ENCODE results near the gene UGT2B17.
"Not testable (repeated sequence)": the region's sequence is repeated elsewhere in the genome, so short reads cannot be mapped to it uniquely, and the experiment has no call there.

Gene UGT2B17

DNA sequence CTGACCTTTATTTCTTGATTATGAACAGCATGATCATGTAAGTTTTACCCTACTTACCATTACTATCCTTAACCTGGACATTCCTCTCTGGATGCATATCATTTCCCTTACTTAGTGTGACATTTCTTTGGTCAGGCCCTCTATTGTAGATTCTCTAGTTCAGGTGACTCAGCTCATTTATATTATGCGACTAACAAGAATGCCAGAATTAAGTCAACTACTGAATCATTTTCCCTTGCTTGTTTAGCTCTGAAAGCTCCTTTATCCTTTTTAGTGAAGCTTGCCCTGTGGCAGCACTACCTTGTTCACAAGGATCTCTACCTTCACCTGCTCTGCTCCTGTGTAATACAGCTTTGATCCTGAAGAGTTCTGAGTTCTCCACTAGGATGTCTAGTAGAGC is 15.1 kb upstream of the UGT2B17 start:
- Histone ChIP-seq H3K9ac (ENCODE audit: low read length) (no peak overlapping the region), H3K27ac (ENCODE audit: low read depth, low read length) (no peak overlapping the region), H3K36me3 (ENCODE audit: control insufficient read depth, insufficient read depth, low read length) (no peaks in the 10 kb centered on the region)

DNA sequence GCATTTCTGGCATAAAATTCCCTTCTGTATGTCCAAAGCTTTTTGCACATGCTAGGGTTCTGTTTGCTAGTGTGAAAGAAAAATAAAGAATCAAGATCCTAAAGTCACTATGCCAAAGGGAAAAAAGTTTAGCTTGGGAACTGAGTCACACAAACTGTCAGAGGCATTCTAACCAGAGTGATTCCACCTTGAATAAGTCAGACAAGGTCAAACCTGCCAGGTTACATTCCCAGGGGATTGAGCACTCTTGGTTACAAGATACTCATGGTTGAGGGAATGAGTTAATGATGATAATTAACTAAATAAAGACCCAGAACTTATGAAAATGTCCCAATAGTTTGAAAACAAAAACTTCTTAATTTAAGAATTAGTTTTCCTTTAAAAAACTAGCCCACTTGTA is 13.7 kb upstream of the UGT2B17 start:
- Histone ChIP-seq H3K27me3 (ENCODE audit: control insufficient read depth, insufficient read depth, low read length) (no peaks in the 10 kb centered on the region), H3K4me3 (ENCODE audit: low read depth, low read length) (no peak overlapping the region), H3K4me1 (ENCODE audit: control insufficient read depth, insufficient read depth, low read length) (peaks cover 11% of the 10 kb centered on the region), H3K9ac (ENCODE audit: low read length) (no peak overlapping the region), H3K9me3 (ENCODE audit: control insufficient read depth, insufficient read depth, low read depth, low read length) (peaks cover 3% of the 10 kb centered on the region; the same call in 1 of the 2 replicates), H3K27ac (ENCODE audit: low read depth, low read length) (no peak overlapping the region), H3K36me3 (ENCODE audit: control insufficient read depth, insufficient read depth, low read length) (no peaks in the 10 kb centered on the region)

More for the DNA sequence above, 15.1 kb upstream of the UGT2B17 start:
- H3K9me3 ChIP-seq (ENCODE audit: control insufficient read depth, insufficient read depth, low read depth, low read length): no peaks in the 10 kb centered on the region
- peaks cover 11% of the 10 kb centered on the region for H3K4me1 ChIP-seq (ENCODE audit: control insufficient read depth, insufficient read depth, low read length)
- no peaks in the 10 kb centered on the region for H3K27me3 ChIP-seq (ENCODE audit: control insufficient read depth, insufficient read depth, low read length)
- H3K4me3 ChIP-seq (ENCODE audit: low read depth, low read length): no peak overlapping the region

DNA sequence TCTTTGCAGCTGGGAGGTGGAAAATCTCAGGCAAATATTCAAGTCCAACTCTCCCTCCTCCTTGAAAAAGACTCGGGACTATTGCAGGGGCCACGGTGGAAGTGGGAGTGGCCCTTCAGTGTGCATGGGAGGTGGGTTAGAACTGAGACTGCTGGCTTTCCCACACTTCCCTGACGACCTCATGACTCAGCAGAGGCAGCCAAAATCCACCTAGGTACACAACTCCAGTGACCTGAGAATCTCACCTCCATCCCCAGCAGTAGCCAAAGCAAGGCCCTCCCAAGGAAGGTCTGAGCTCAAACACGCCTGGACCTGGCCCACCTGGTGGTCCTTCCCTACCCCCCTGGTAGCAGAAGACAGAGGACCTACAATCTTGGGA is 6.2 kb upstream of the UGT2B17 start:
- Histone ChIP-seq H3K9me3 (ENCODE audit: control insufficient read depth, insufficient read depth, low read depth, low read length) (peaks cover 3% of the 10 kb centered on the region; the same call in 1 of the 2 replicates), H3K4me1 (ENCODE audit: control insufficient read depth, insufficient read depth, low read length) (no peaks in the 10 kb centered on the region), H3K9ac (ENCODE audit: low read length) (no peak overlapping the region), H3K4me3 (ENCODE audit: low read depth, low read length) (no peak overlapping the region), H3K27me3 (ENCODE audit: control insufficient read depth, insufficient read depth, low read length) (no peaks in the 10 kb centered on the region), H3K27ac (ENCODE audit: low read depth, low read length) (no peak overlapping the region), H3K36me3 (ENCODE audit: control insufficient read depth, insufficient read depth, low read length) (no peaks in the 10 kb centered on the region)

DNA sequence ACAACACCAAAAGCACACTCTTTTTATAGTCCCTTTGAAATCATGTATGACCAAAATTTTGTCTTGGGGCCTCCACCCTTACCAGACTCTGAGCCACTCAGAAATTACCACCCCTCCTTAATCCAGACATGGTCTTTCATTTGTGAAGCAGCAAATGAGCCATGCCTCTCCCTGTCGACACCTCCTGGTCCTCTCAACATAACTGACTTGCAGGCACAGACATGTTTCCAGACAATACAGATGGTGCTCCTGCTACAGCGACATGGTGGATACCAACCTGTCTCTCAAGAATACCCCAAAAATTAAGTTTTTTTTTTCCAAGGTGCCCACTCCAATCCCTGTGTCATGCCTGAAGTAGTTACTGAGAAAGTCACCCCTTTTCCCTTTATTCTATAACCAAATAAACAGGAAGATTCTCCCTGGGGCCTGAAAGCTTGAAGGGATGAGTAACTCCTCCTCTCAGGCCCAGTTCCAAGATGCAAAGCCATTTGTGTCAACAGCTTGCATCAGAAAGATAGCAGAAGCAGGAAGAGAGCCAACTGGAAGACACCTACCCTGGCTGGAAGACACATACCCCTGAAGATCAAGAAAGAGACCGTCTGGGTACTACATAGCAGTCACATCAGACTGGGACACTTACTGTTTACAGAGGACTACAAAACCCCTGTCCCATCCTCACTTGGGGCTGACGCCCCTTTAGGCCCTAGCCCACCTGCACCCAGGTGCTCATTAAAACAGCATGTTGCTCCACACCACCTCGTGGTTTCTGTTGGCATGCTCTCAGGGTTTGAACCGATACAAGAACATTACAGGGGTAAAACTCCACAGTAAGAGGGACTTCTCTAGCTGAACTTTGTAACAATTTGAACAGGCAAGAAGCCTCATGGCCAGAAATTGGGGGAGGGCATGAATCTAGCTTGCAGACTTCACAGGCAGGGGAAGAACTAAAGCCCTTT is 5.5 kb upstream of the UGT2B17 start:
- Histone ChIP-seq H3K4me3 (ENCODE audit: low read depth, low read length) (no peak overlapping the region), H3K27ac (ENCODE audit: low read depth, low read length) (no peak overlapping the region), H3K36me3 (ENCODE audit: control insufficient read depth, insufficient read depth, low read length) (no peaks in the 10 kb centered on the region), H3K27me3 (ENCODE audit: control insufficient read depth, insufficient read depth, low read length) (no peaks in the 10 kb centered on the region), H3K4me1 (ENCODE audit: control insufficient read depth, insufficient read depth, low read length) (no peaks in the 10 kb centered on the region), H3K9me3 (ENCODE audit: control insufficient read depth, insufficient read depth, low read depth, low read length) (peaks cover 3% of the 10 kb centered on the region; the same call in 1 of the 2 replicates), H3K9ac (ENCODE audit: low read length) (no peak overlapping the region)

DNA sequence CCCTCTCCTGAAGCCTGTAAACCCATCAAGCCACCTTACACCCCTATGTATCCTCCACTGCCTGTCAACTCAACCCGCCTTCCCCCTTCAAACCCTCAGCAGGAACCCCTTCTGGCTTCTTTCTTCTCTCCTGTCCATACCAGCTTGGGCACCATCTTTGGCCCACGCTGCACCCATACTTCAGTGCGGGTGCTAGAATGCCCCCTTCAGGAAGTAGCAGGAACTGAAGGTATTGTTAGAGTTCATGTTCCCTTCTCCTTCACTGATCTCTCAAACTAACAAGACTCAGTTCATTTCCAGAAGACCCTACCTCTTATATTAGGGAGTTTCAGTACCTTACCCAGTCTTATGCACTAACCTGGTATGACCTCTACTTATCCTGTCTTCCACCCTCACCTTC is 1.5 kb upstream of the UGT2B17 start:
- Histone ChIP-seq H3K36me3 (ENCODE audit: control insufficient read depth, insufficient read depth, low read length) (no peaks in the 10 kb centered on the region), H3K4me1 (ENCODE audit: control insufficient read depth, insufficient read depth, low read length) (no peaks in the 10 kb centered on the region), H3K9me3 (ENCODE audit: control insufficient read depth, insufficient read depth, low read depth, low read length) (0 out of 2 replicates have a peak, but pooled peaks cover 3% of the 10 kb centered on the region), H3K9ac (ENCODE audit: low read length) (no peak overlapping the region), H3K27ac (ENCODE audit: low read depth, low read length) (no peak overlapping the region), H3K27me3 (ENCODE audit: control insufficient read depth, insufficient read depth, low read length) (no peaks in the 10 kb centered on the region), H3K4me3 (ENCODE audit: low read depth, low read length) (no peak overlapping the region)

DNA sequence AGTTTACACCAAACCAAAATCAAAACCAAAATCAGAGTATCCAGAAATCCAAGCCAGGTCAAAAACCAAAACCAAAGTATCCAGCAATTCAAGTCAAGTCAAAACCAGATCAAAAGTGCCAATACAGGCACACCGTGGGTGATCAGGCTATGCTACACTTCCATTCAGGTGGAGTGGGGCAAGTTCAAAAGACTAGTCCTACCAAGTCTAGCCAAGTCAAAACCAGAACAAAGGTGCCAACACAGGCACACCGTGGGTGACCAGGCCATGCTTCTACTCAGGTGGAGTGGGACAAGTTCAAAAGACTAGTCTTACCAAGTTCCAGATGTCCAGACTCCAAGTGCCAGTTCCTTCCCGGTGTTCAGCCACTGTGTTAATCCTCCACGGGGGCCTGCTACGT is 486 bp downstream of the UGT2B17 start:
- H3K27me3 ChIP-seq (ENCODE audit: control insufficient read depth, insufficient read depth, low read length); H3K9me3 ChIP-seq (ENCODE audit: control insufficient read depth, insufficient read depth, low read depth, low read length); H3K4me1 ChIP-seq (ENCODE audit: control insufficient read depth, insufficient read depth, low read length); H3K36me3 ChIP-seq (ENCODE audit: control insufficient read depth, insufficient read depth, low read length); H3K27ac ChIP-seq (ENCODE audit: low read depth, low read length); H3K4me3 ChIP-seq (ENCODE audit: low read depth, low read length); H3K9ac ChIP-seq (ENCODE audit: low read length): not testable (repeated sequence)

DNA sequence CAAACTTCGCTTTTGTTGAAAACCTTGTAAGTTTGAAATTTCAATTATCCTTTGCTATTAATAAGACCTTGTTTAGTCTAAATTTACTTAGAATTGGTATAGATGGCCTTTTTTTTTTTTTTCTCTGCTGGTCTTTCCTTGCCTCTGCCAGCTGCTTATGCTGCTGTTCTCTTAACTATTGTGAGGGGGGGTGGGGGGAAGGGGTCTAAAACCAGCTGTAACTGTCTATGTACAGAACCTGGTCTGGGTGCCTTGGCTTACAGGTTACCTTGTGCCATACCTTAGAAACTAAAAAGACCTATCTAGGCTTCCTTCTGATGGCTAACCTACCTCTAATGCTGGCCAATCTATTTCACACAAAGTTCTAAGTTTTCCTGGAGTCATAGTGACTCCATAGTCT is 1.0 kb downstream of the UGT2B17 start:
- Histone ChIP-seq H3K9me3 (ENCODE audit: control insufficient read depth, insufficient read depth, low read depth, low read length) (0 out of 2 replicates have a peak, but pooled peaks cover 3% of the 10 kb centered on the region), H3K4me1 (ENCODE audit: control insufficient read depth, insufficient read depth, low read length) (no peaks in the 10 kb centered on the region), H3K27me3 (ENCODE audit: control insufficient read depth, insufficient read depth, low read length) (no peaks in the 10 kb centered on the region), H3K27ac (ENCODE audit: low read depth, low read length) (no peak overlapping the region), H3K4me3 (ENCODE audit: low read depth, low read length) (no peak overlapping the region), H3K36me3 (ENCODE audit: control insufficient read depth, insufficient read depth, low read length) (no peaks in the 10 kb centered on the region), H3K9ac (ENCODE audit: low read length) (no peak overlapping the region)

DNA sequence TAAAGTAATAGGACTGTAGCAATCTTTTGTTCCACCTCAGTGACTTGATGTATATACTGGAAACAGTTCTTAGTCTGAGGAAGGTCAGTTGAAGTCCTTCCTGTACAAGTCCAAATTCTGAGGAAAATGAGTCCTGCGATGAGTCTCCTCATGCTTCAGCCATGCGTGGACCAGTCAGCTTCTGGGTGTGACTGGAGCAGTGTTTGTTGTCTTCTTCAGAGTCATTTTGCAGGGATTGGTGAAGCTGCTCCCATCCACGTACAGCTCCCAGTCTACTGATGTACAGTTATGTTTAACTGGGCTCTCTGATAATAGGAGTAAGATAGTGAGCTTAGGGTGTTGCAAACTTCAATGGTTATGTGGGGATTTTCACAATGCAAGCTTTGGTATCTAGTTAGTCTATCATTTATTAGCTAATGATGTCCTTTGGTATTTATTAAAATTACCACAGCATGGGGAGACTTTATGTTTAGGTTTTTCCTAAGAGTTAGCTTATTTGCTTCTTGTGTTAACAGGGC is 3.4 kb downstream of the UGT2B17 start:
- Histone ChIP-seq H3K9me3 (ENCODE audit: control insufficient read depth, insufficient read depth, low read depth, low read length) (0 out of 2 replicates have a peak, but pooled peaks cover 3% of the 10 kb centered on the region), H3K27ac (ENCODE audit: low read depth, low read length) (no peak overlapping the region), H3K4me1 (ENCODE audit: control insufficient read depth, insufficient read depth, low read length) (no peaks in the 10 kb centered on the region), H3K9ac (ENCODE audit: low read length) (no peak overlapping the region), H3K4me3 (ENCODE audit: low read depth, low read length) (no peak overlapping the region), H3K36me3 (ENCODE audit: control insufficient read depth, insufficient read depth, low read length) (no peaks in the 10 kb centered on the region), H3K27me3 (ENCODE audit: control insufficient read depth, insufficient read depth, low read length) (no peaks in the 10 kb centered on the region)

DNA sequence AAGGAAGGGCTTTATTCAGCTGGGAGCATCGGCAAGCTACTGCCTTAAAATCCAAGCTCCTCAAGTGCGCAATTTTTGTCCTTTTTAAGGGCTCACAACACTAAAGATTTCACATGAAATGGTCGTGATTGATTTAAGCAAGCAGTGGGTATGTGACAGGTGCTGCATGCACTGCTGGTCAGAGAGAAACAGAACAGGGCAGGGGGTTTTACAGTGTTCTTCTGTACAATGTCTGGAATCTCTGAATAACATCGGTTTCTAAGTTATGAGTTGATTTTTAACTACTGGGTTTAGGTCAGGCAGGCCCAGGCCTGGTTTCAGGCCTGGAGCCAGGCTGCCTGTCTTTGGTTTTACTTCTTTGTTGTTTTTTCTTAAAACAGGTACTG is 6.0 kb downstream of the UGT2B17 start:
- no peak overlapping the region for H3K4me3 ChIP-seq (ENCODE audit: low read depth, low read length)
- no peak overlapping the region for H3K27ac ChIP-seq (ENCODE audit: low read depth, low read length)
- no peaks in the 10 kb centered on the region for H3K9me3 ChIP-seq (ENCODE audit: control insufficient read depth, insufficient read depth, low read depth, low read length)
- H3K36me3 ChIP-seq (ENCODE audit: control insufficient read depth, insufficient read depth, low read length): no peaks in the 10 kb centered on the region
- H3K4me1 ChIP-seq (ENCODE audit: control insufficient read depth, insufficient read depth, low read length): no peaks in the 10 kb centered on the region
- H3K27me3 ChIP-seq (ENCODE audit: control insufficient read depth, insufficient read depth, low read length): no peaks in the 10 kb centered on the region
- H3K9ac ChIP-seq (ENCODE audit: low read length): no peak overlapping the region

DNA sequence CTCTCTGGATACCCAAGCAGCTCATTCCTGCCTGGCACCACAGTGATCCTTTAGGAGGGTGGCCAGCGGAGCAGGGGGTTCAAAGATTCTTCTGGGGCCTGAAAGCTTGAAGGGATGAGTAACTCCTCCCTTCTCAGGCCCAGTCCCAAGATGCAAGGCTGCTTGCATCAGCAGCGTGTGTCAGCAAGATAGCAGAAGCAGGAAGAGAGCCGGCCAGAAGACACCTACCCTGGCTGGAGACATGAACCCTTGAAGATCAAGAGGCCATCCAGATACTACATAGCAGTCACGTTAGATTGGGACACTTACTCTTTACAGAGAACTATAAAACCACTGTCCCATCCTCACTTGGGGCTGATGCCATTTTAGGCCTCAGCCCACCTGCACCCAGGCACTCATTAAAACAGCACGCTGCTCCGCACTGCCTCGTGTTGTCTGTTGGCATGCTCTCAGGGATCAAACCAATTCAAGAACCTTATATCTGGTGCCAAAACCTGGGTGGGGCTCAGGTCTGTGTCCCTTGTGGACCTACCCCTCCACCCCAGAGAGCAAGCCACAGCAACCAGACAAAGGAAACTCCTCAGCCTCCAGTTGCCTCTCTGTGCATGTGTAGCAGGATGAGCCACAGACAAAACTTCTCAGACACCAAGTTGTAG is 6.5 kb downstream of the UGT2B17 start:
- no peaks in the 10 kb centered on the region for H3K9me3 ChIP-seq (ENCODE audit: control insufficient read depth, insufficient read depth, low read depth, low read length)
- H3K4me1 ChIP-seq (ENCODE audit: control insufficient read depth, insufficient read depth, low read length): no peaks in the 10 kb centered on the region
- no peak overlapping the region for H3K9ac ChIP-seq (ENCODE audit: low read length)
- H3K36me3 ChIP-seq (ENCODE audit: control insufficient read depth, insufficient read depth, low read length): no peaks in the 10 kb centered on the region
- H3K4me3 ChIP-seq (ENCODE audit: low read depth, low read length): no peak overlapping the region
- no peak overlapping the region for H3K27ac ChIP-seq (ENCODE audit: low read depth, low read length)
- H3K27me3 ChIP-seq (ENCODE audit: control insufficient read depth, insufficient read depth, low read length): no peaks in the 10 kb centered on the region

DNA sequence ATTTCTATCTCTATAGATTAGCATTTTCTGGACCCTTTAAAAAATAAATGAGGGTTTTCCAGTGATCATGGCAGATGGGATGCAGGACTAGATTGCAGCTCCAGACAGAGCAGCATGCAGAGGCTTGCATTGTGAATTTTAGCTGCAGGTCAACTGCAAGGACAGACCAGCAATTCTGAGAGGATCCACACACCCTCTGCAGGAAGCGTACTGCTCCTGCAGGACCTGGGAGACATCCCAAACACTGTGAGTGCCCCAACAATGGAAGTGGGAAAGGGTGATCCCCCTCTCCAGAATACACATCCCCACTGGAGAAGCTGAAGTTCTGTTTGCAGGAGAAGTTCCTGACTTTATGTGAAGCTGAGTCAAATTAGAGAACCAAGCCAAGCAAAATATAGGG is 7.1 kb downstream of the UGT2B17 start:
- H3K9me3 ChIP-seq (ENCODE audit: control insufficient read depth, insufficient read depth, low read depth, low read length); H3K4me1 ChIP-seq (ENCODE audit: control insufficient read depth, insufficient read depth, low read length); H3K27me3 ChIP-seq (ENCODE audit: control insufficient read depth, insufficient read depth, low read length); H3K36me3 ChIP-seq (ENCODE audit: control insufficient read depth, insufficient read depth, low read length); H3K4me3 ChIP-seq (ENCODE audit: low read depth, low read length); H3K27ac ChIP-seq (ENCODE audit: low read depth, low read length); H3K9ac ChIP-seq (ENCODE audit: low read length): not testable (repeated sequence)
